GM12874 (cell line): ENCODE measurements around the gene PROM1.
A peak's percentile ranks its signal among the peaks of the same experiment; 100 is the strongest.

ENCODE experiments used
- CTCF ChIP-seq: IDR thresholded peaks from 2 replicates; pipeline ENCODE4 v1.5.1; 2011; ENCODE audit warnings: low read depth, mild to moderate bottlenecking, control low read depth, low read length, moderate library complexity; ENCODE audit not compliant: insufficient read depth

PROM1 gene

GRCh38 chr4:16001484-16001858, 82.4 kb downstream of the PROM1 start:
- TF ChIP-seq CTCF: peak; percentile 85

GRCh38 chr4:16000708-16001483, 82.9 kb downstream of the PROM1 start:
- no peak for TF ChIP-seq CTCF

- no peak for TF ChIP-seq CTCF
Observed at GRCh38 chr4:15996773-15997172, 87.0 kb downstream of the PROM1 start.

GRCh38 chr4:15995826-15996225, 88.0 kb downstream of the PROM1 start:
- no peak for TF ChIP-seq CTCF

GRCh38 chr4:15992167-15992485, 91.7 kb downstream of the PROM1 start:
- no peak for TF ChIP-seq CTCF

- TF ChIP-seq CTCF: no peak
Observed at GRCh38 chr4:15990570-15991285, 93.1 kb downstream of the PROM1 start.

GRCh38 chr4:15989424-15989823, 94.4 kb downstream of the PROM1 start:
- no peak for TF ChIP-seq CTCF
